NCI-H2107 treated with DMSO at 0.1 percent for 48 hours (cell line): ENCODE results near the gene C2CD3.

ENCODE experiments used
- DNase-seq: peaks from one replicate; lab custom pipeline; 2025; ENCODE audit not compliant: unreplicated experiment; lab: John Stamatoyannopoulos, UW

Gene C2CD3

GRCh38 chr11:74020539-74020938 is 150.3 kb downstream of the C2CD3 start:
- DNase-seq: no peak

- no peak for DNase-seq
Observed at GRCh38 chr11:74019860-74020259, 150.9 kb downstream of the C2CD3 start.

- no peak for DNase-seq
Observed at GRCh38 chr11:74019104-74019738, 151.6 kb downstream of the C2CD3 start.

GRCh38 chr11:74018331-74019005 is 152.3 kb downstream of the C2CD3 start:
- DNase-seq: no peak

- DNase-seq: no peak
Observed at GRCh38 chr11:74017631-74018030, 153.2 kb downstream of the C2CD3 start.

- DNase-seq: no peak
Observed at GRCh38 chr11:74015919-74016684, 154.7 kb downstream of the C2CD3 start.

- DNase-seq: no peak
Observed at GRCh38 chr11:74014880-74015279, 155.9 kb downstream of the C2CD3 start.

GRCh38 chr11:74013141-74013540 is 157.7 kb downstream of the C2CD3 start:
- no peak for DNase-seq

- DNase-seq: no peak
Observed at GRCh38 chr11:74012074-74012809, 158.6 kb downstream of the C2CD3 start.

- DNase-seq: no peak
Observed at GRCh38 chr11:74011360-74012073, 159.3 kb downstream of the C2CD3 start.

GRCh38 chr11:74010306-74011300 is 160.2 kb downstream of the C2CD3 start:
- DNase-seq: no peak

- no peak for DNase-seq
Observed at GRCh38 chr11:74009675-74010305, 161.0 kb downstream of the C2CD3 start.

- DNase-seq: no peak
Observed at GRCh38 chr11:74009230-74009547, 161.6 kb downstream of the C2CD3 start.

- DNase-seq: peak; percentile 39
Observed at GRCh38 chr11:74008373-74009229, 162.2 kb downstream of the C2CD3 start, which contains the start of gene UCP3. UCP3 (minus strand) TSS chr11:74009085; CDS start chr11:74007042, 2,043 bp downstream.

GRCh38 chr11:74007691-74008372 is 163.0 kb downstream of the C2CD3 start:
- DNase-seq: no peak

- DNase-seq: no peak
Observed at GRCh38 chr11:74006743-74007304, 164.0 kb downstream of the C2CD3 start.
